Prostate gland (tissue), 2 donors: ENCODE results near the gene HIF1A. TPM values are rescaled to one million over a fixed set of nuclear protein-coding genes. Genes with fewer than 3 reads are reported as not detected.
"Not testable (repeated sequence)": the region's sequence is repeated elsewhere in the genome, so short reads cannot be mapped to it uniquely, and the experiment has no call there.

ENCODE experiments used
- DNase-seq: peaks from one replicate; pipeline ENCODE4 v3.0.0-alpha.2; 2019; ENCODE audit warnings: low spot score
- H3K27ac ChIP-seq, 2 donors: fragments of 200-600 bp; sonication (generic); 2 replicates each; pipeline ENCODE4 v1.5.1; 2017 to 2019
- H3K27me3 ChIP-seq: fragments of 200-600 bp; sonication (generic); replicated peaks from 2 replicates; pipeline ENCODE4 v1.5.1; 2019; ENCODE audit not compliant: insufficient read depth
- H3K36me3 ChIP-seq, 2 donors: fragments of 200-600 bp; sonication (generic); 1 replicate in 1 of 2; 2 replicates in 1 of 2; pipeline versions ENCODE4 v1.5.1 to v1.8.1; 2017 to 2019
- H3K4me1 ChIP-seq: fragments of 200-600 bp; sonication (generic); replicated peaks from 2 replicates; pipeline ENCODE4 v1.5.1; 2019
- H3K4me3 ChIP-seq, 2 donors: fragments of 200-600 bp; sonication (generic); 2 replicates each; pipeline ENCODE4 v1.5.1; 2017 to 2019
- H3K9me3 ChIP-seq: fragments of 200-600 bp; sonication (generic); 2 replicates; pipeline ENCODE4 v1.5.1; 2017
- POLR2A ChIP-seq: fragments of 450-650 bp; IDR thresholded peaks from one replicate; pipeline ENCODE4 v1.6.1; 2016; ENCODE audit warnings: antibody characterized with exemption, mild to moderate bottlenecking
- POLR2AphosphoS5 ChIP-seq: sonication (generic); formaldehyde crosslinking; IDR thresholded peaks from one replicate; pipeline ENCODE4 v1.6.1; 2017; ENCODE audit warnings: antibody characterized with exemption
- WGBS: methylation state at CpG from one replicate; pipeline ENCODE4 v1.1.5; 2018; 5-methylcytosine and 5-hydroxymethylcytosine counted together
- intact Hi-C: fragments of 100-400 bp; cut with DNase I; formaldehyde crosslinking; loops from one replicate; pipeline ENCODE4 v1.14.2; 2022
- total RNA-seq, 2 donors: library from RNA; depleted of rRNA; stranded (reverse); fragments of >200 nt; gene quantifications; one replicate each; pipeline ENCODE4 v1.1.0, GENCODE V29; 2016
- TF ChIP-seq, protein P1 (sequence below), 4 experiments: fragments of 200-600 bp in 2 of 4; fragments of 450-650 bp in 2 of 4; sonication (generic) in 2 of 4; IDR thresholded peaks; 1 replicate in 3 of 4; 2 replicates in 1 of 4; pipeline ENCODE4 v1.5.1; 2016 to 2019; ENCODE audit warnings: antibody characterized with exemption in 4 of 4, mild to moderate bottlenecking in 2 of 4, moderate library complexity in 2 of 4

Gene HIF1A
- total RNA-seq, 2 donors from 2014 or later, result 61.7 to 101 TPM

DNA sequence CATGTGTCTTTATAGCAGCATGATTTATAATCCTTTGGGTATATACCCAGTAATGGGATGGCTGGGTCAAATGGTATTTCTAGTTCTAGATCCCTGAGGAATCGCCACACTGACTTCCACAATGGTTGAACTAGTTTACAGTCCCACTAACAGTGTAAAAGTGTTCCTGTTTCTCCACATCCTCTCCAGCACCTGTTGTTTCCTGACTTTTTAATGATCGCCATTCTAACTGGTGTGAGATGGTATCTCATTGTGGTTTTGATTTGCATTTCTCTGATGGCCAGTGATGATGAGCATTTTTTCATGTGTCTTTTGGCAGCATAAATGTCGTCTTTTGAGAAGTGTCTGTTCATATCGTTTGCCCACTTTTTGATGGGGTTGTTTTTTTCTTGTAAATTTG, 12.5 kb downstream of the HIF1A start:
- peak; percentile 5 for TF ChIP-seq POLR2AphosphoS5
- H3K27me3 ChIP-seq, H3K4me1 ChIP-seq, H3K36me3 ChIP-seq, H3K27ac ChIP-seq, H3K9me3 ChIP-seq, H3K4me3 ChIP-seq, intact Hi-C loops, DNase-seq: not testable (repeated sequence)
- 64% methylated on average over 3 of the region's 4 CpGs for WGBS

DNA sequence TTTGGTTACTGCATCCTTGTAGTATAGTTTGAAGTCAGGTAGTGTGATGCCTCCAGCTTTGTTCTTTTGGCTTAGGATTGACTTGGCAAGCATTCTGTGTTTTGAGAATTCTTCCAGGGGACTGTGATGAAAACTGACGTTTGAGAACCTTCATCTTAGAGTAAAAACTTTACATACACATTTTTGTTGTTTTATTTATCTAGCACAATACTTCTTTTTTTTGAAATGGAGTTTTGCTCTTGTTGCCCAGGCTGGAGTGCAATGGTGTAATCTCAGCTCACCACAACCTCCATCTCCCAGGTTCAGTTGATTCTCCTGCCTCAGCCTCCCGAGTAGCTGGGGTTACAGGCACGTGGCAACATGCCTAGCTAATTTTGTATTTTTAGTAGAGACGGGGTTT, 13.4 kb downstream of the HIF1A start:
- DNase-seq, H3K4me1 ChIP-seq, H3K36me3 ChIP-seq, H3K27ac ChIP-seq, H3K27me3 ChIP-seq, H3K4me3 ChIP-seq, H3K9me3 ChIP-seq, intact Hi-C loops: not testable (repeated sequence)
- 70% methylated on average over 4 of the region's 4 CpGs for WGBS

DNA sequence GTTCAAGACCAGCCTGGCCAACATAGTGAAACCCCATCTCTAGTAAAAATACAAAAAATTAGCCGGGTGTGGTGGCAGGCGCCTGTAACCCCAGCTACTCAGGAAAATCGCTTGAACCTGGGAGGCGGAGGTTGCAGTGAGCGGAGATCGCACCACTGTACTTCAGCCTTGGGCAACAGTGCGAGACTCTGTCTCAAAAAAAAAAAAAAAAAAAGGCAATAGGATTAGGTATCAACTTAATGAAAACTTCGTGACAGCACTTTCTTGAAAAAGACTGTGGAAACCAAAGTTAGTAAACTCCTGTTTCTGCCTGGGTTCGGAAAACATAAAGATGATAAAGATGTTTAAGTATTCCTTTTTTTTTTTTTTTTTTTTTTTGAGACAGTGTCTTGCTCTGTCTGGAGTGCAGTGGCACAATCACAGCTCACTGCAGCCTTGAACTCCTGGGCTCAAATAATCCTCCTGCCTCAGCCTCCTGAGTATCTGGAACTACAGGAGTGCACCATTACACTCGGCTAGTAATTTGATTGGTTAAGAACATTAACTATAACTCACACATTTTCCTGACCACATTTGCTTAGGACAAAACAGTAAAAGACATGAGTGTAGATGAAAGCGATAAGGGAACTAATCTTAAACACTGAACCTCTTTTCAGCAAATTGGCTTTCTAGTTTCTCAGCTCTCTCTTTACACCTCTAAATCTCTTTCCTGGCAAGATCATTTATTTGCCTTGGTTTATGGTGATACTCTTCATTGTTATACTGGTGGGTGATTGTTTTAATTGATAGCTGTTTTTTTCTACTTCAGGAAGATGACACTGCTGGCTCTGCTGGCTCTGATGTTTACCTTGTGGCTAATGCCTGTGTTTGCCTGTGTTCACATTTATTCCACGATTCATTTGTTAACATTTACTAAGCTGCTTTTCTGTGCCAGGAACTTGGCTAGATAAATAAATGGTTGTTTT, 15.8 kb downstream of the HIF1A start:
- DNase-seq, result peak; percentile 31
- H3K27me3 ChIP-seq, result no peaks in the 10 kb centered on the region
- H3K4me1 ChIP-seq, result peaks cover 7% of the 10 kb centered on the region
- no peaks in the 10 kb centered on the region for H3K36me3 ChIP-seq
- 72% methylated on average over 12 of the region's 12 CpGs for WGBS
- no peaks in the 10 kb centered on the region for H3K9me3 ChIP-seq
- peak; percentile 61 for TF ChIP-seq POLR2AphosphoS5
- TF ChIP-seq, protein P1, sequence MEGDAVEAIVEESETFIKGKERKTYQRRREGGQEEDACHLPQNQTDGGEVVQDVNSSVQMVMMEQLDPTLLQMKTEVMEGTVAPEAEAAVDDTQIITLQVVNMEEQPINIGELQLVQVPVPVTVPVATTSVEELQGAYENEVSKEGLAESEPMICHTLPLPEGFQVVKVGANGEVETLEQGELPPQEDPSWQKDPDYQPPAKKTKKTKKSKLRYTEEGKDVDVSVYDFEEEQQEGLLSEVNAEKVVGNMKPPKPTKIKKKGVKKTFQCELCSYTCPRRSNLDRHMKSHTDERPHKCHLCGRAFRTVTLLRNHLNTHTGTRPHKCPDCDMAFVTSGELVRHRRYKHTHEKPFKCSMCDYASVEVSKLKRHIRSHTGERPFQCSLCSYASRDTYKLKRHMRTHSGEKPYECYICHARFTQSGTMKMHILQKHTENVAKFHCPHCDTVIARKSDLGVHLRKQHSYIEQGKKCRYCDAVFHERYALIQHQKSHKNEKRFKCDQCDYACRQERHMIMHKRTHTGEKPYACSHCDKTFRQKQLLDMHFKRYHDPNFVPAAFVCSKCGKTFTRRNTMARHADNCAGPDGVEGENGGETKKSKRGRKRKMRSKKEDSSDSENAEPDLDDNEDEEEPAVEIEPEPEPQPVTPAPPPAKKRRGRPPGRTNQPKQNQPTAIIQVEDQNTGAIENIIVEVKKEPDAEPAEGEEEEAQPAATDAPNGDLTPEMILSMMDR (IDR thresholded peaks at IDR 0.05), result no peak
- TF ChIP-seq POLR2A, result no peak
- no peak overlapping the region for H3K4me3 ChIP-seq
- peak overlapping the region in 1 of 2 donors; percentile 29 for H3K27ac ChIP-seq
- intact Hi-C loops, result no loop called here

DNA sequence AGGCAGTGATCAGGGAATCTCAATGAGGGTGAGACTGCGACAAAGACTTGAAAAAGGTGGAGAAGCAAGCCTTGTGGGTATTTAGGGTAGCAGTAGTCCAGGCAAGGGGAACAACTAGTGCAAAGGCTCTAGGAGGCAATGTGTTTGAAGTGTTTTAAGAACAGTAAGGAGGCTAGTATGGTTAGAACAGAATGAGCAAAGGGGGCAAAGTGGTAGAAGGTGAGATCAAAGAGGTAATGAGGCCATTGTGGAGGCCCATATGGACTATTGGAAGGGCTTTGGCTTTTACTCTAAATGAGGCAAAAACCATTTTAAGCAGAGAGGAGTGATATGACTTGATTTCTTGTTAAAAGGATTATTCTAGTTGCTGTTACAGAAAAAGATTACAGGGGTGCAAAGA, 16.8 kb downstream of the HIF1A start:
- peak overlapping the region in 1 of 2 donors; percentile 29 for H3K27ac ChIP-seq
- DNase-seq, result no peak
- no peaks in the 10 kb centered on the region for H3K36me3 ChIP-seq
- H3K9me3 ChIP-seq, result no peaks in the 10 kb centered on the region
- TF ChIP-seq POLR2AphosphoS5 (no peak), POLR2A (no peak)
- TF ChIP-seq, protein P1 (IDR thresholded peaks at IDR 0.05), result no peak
- H3K4me3 ChIP-seq, result no peak overlapping the region
- peaks cover 7% of the 10 kb centered on the region for H3K4me1 ChIP-seq
- H3K27me3 ChIP-seq, result no peaks in the 10 kb centered on the region
- intact Hi-C loops, result no loop called here
- WGBS, result 97% methylated on average over 1 of the region's 1 CpG

GRCh38 chr14:61713724-61714437, 18.6 kb downstream of the HIF1A start:
- Histone ChIP-seq H3K4me1 (peaks cover 7% of the 10 kb centered on the region), H3K27me3 (no peaks in the 10 kb centered on the region), H3K9me3 (no peaks in the 10 kb centered on the region), H3K27ac (no peak overlapping the region), H3K4me3 (no peak overlapping the region), H3K36me3 (no peaks in the 10 kb centered on the region)
- WGBS, result 62% methylated on average over 4 of the region's 4 CpGs
- DNase-seq, result no peak
- intact Hi-C loops, result no loop called here
- TF ChIP-seq, protein P1 (IDR thresholded peaks at IDR 0.05), result no peak
- TF ChIP-seq POLR2AphosphoS5 (no peak), POLR2A (no peak)
